Testis (tissue), 3 donors: ENCODE measurements around the gene HEPHL1. TPM values are rescaled to one million over a fixed set of nuclear protein-coding genes. Genes with fewer than 3 reads are reported as not detected.

Experiments
- DNase-seq: peaks from one replicate; pipeline ENCODE4 v3.0.0-alpha.2; 2019
- H3K27ac ChIP-seq, 2 donors: fragments of 200-600 bp; sonication (generic); one replicate each; pipeline ENCODE4 v1.5.1; 2019
- H3K27me3 ChIP-seq: fragments of 200-600 bp; sonication (generic); one replicate; pipeline ENCODE4 v1.5.1; 2019
- H3K36me3 ChIP-seq: fragments of 200-600 bp; sonication (generic); one replicate; pipeline ENCODE4 v1.5.1; 2017; ENCODE audit warnings: low read depth; ENCODE audit errors: missing control alignments
- H3K4me1 ChIP-seq: fragments of 200-600 bp; sonication (generic); one replicate; pipeline ENCODE4 v1.5.1; 2019
- H3K4me3 ChIP-seq, 2 donors: fragments of 200-600 bp; sonication (generic); one replicate each; pipeline ENCODE4 v1.5.1; 2017 to 2019
- H3K9me3 ChIP-seq: fragments of 200-600 bp; sonication (generic); one replicate; pipeline ENCODE4 v1.5.1; 2017
- CTCF ChIP-seq, 3 experiments: fragments of 450-650 bp in 2 of 3; fragments of 200-600 bp in 1 of 3; sonication (generic) in 1 of 3; IDR thresholded peaks; one replicate each; pipeline ENCODE4 v1.5.1; 2016 to 2019; ENCODE audit warnings: antibody characterized with exemption in 3 of 3, mild to moderate bottlenecking in 2 of 3, moderate library complexity in 1 of 3
- POLR2A ChIP-seq: fragments of 450-650 bp; IDR thresholded peaks from one replicate; pipeline ENCODE4 v1.6.1; 2017; ENCODE audit warnings: antibody characterized with exemption, mild to moderate bottlenecking, moderate library complexity
- WGBS, 2 donors: methylation state at CpG; one replicate each; pipeline ENCODE4 v1.1.5; 2018; 5-methylcytosine and 5-hydroxymethylcytosine counted together
- intact Hi-C: fragments of 100-400 bp; cut with DNase I; formaldehyde crosslinking; loops from one replicate; pipeline ENCODE4 v1.15.1; 2023; ENCODE audit warnings: low total_unique reads
- polyA plus RNA-seq: library from polyadenylated mRNA; stranded (reverse); fragments of 350-450 nt; fragmentation: Illumina TruSeq; extraction: RNeasy Lipid Tissue Mini Kit (QIAGEN cat#74804); gene quantifications from one replicate; pipeline ENCODE4 v1.2.3, GENCODE V29; 2014; ENCODE audit warnings: low read depth, low replicate concordance; ENCODE audit not compliant: insufficient read depth
- total RNA-seq, 2 donors: library from RNA; depleted of rRNA; stranded (reverse); fragments of >200 nt; gene quantifications; one replicate each; pipeline ENCODE4 v1.2.3, GENCODE V29; 2016

HEPHL1 gene
- total and polyA plus RNA-seq, 3 donors from 2014 or later, result 0.24 to 0.87 (median 0.54) TPM

GRCh38 chr11:94066901-94067429 lies 45.8 kb downstream of the HEPHL1 start:
- Histone ChIP-seq H3K27ac (no peak overlapping the region), H3K4me1 (no peaks in the 10 kb centered on the region), H3K4me3 (no peak overlapping the region), H3K36me3 (no peaks in the 10 kb centered on the region), H3K27me3 (no peaks in the 10 kb centered on the region), H3K9me3 (no peaks in the 10 kb centered on the region)
- intact Hi-C loops, result no loop called here
- no peak for DNase-seq
- whole genome bisulfite sequencing, 2 donors, result 54 to 55% methylated on average over 3 of the region's 3 CpGs
- TF ChIP-seq POLR2A, result no peak
- TF ChIP-seq CTCF (IDR thresholded peaks at IDR 0.05), result no peak

GRCh38 chr11:94068764-94069163 lies 47.6 kb downstream of the HEPHL1 start:
- Histone ChIP-seq H3K4me1 (no peaks in the 10 kb centered on the region), H3K36me3 (no peaks in the 10 kb centered on the region), H3K4me3 (no peak overlapping the region), H3K27me3 (no peaks in the 10 kb centered on the region), H3K27ac (no peak overlapping the region), H3K9me3 (no peaks in the 10 kb centered on the region)
- no peak for DNase-seq
- 69 to 87% methylated on average over 2 of the region's 2 CpGs for whole genome bisulfite sequencing, 2 donors
- intact Hi-C loops, result no loop called here
- TF ChIP-seq POLR2A (no peak), CTCF (IDR thresholded peaks at IDR 0.05) (no peak)

- Histone ChIP-seq H3K4me1 (no peaks in the 10 kb centered on the region), H3K27ac (no peak overlapping the region), H3K27me3 (no peaks in the 10 kb centered on the region), H3K9me3 (no peaks in the 10 kb centered on the region), H3K4me3 (no peak overlapping the region), H3K36me3 (no peaks in the 10 kb centered on the region)
- 65 to 74% methylated on average over 2 of the region's 2 CpGs for WGBS, 2 donors
- TF ChIP-seq CTCF (IDR thresholded peaks at IDR 0.05), result no peak
- TF ChIP-seq POLR2A, result no peak
- DNase-seq, result no peak
- intact Hi-C loops, result no loop called here
Measured at GRCh38 chr11:94077552-94078293, 56.6 kb downstream of the HEPHL1 start.

DNA sequence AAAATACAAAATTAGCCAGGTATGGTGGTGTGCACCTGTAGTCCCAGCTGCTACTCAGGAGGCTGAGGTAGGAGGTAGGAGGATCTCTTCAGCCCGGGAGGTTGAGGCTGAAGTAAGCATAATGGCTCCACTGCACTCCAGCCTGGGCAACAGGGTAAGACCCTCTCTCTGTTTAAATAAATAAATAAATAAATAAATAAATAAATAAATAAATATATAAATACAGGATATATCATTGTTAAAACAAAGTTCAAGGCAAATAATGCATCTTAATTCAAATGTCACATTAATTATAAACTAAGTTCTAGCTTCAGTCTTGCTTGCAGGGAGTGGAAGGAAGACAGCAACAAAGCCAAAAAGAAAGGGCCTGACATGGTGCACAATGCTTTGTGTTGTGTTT lies 63.0 kb downstream of the HEPHL1 start:
- TF ChIP-seq CTCF (IDR thresholded peaks at IDR 0.05) (no peak), POLR2A (no peak)
- intact Hi-C loops, result no loop called here
- H3K27me3 ChIP-seq, result no peaks in the 10 kb centered on the region
- H3K4me1 ChIP-seq, result no peaks in the 10 kb centered on the region
- no peak for DNase-seq
- WGBS, 2 donors, result 86 to 100% methylated on average over 1 of the region's 1 CpG
- no peaks in the 10 kb centered on the region for H3K36me3 ChIP-seq
- no peak overlapping the region for H3K27ac ChIP-seq
- H3K9me3 ChIP-seq, result no peaks in the 10 kb centered on the region
- no peak overlapping the region for H3K4me3 ChIP-seq

- Histone ChIP-seq H3K27ac (no peak overlapping the region), H3K27me3 (no peaks in the 10 kb centered on the region), H3K9me3 (no peaks in the 10 kb centered on the region), H3K4me3 (peak overlapping the region; percentile 18 to 21), H3K36me3 (no peaks in the 10 kb centered on the region), H3K4me1 (no peaks in the 10 kb centered on the region)
- 59 to 61% methylated on average over 16 to 21 of the region's 21 CpGs for WGBS, 2 donors
- DNase-seq, result peak; percentile 50
- TF ChIP-seq POLR2A (no peak), CTCF (IDR thresholded peaks at IDR 0.05) (no peak)
- intact Hi-C loops, result no loop called here
Measured at GRCh38 chr11:94088906-94089305, 67.8 kb downstream of the HEPHL1 start.
